Transverse colon (tissue), 4 donors: Measurements from ENCODE around the gene ADGRB3.

Experiments
- EP300 ChIP-seq: sonication (generic); formaldehyde crosslinking; IDR thresholded peaks from one replicate; pipeline ENCODE4 v1.6.1; 2017; ENCODE audit warnings: antibody characterized with exemption, low read depth
- POLR2A ChIP-seq: fragments of 450-650 bp; IDR thresholded peaks from one replicate; pipeline ENCODE4 v1.6.1; 2016; ENCODE audit warnings: antibody characterized with exemption, mild to moderate bottlenecking, moderate library complexity
- POLR2AphosphoS5 ChIP-seq, 3 donors: sonication (generic); formaldehyde crosslinking; IDR thresholded peaks; one replicate each; pipeline ENCODE4 v1.6.1; 2016; ENCODE audit warnings: antibody characterized with exemption in 3 of 3
- TF ChIP-seq, protein P1 (sequence below), 5 experiments: fragments of 200-600 bp in 3 of 5; fragments of 450-650 bp in 2 of 5; sonication (generic) in 3 of 5; IDR thresholded peaks; 1 replicate in 2 of 5; 2 replicates in 3 of 5; pipeline ENCODE4 v1.5.1; 2016 to 2017; ENCODE audit warnings: antibody characterized with exemption in 5 of 5, inconsistent platforms in 3 of 5, mild to moderate bottlenecking in 2 of 5, moderate library complexity in 1 of 5

DNA sequence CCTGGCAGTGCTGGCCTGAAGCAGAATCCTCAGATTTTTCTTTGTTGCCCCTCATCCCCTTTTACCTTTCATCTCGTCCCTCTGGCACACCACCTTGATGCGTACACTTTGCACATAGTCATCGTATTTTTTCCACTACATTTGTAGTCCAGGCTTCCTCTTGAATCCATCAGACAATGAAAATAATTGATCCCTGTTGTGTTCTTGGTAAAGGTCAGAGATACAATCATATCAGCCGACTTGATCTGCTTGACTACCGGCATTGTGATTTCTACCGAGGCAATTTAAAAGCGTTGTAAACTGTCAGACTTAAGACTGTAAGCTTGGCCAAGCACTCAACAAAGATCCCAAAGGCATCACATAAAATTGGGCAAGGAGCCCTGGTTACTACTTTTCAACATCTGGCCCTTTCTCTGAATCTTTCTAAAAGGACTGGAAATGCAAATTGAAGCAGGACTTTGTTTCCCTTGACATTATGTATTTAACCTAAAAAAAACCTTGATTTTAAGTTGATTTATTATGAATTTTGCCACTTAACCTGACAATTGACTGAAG is 649.2 kb downstream of the ADGRB3 start:
- TF ChIP-seq, protein P1, sequence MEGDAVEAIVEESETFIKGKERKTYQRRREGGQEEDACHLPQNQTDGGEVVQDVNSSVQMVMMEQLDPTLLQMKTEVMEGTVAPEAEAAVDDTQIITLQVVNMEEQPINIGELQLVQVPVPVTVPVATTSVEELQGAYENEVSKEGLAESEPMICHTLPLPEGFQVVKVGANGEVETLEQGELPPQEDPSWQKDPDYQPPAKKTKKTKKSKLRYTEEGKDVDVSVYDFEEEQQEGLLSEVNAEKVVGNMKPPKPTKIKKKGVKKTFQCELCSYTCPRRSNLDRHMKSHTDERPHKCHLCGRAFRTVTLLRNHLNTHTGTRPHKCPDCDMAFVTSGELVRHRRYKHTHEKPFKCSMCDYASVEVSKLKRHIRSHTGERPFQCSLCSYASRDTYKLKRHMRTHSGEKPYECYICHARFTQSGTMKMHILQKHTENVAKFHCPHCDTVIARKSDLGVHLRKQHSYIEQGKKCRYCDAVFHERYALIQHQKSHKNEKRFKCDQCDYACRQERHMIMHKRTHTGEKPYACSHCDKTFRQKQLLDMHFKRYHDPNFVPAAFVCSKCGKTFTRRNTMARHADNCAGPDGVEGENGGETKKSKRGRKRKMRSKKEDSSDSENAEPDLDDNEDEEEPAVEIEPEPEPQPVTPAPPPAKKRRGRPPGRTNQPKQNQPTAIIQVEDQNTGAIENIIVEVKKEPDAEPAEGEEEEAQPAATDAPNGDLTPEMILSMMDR (IDR thresholded peaks at IDR 0.05): no peak
- TF ChIP-seq POLR2AphosphoS5 (IDR thresholded peaks at IDR 0.05) (no peak), POLR2A (no peak), EP300 (no peak)
